Renal cortex interstitium (tissue), 11 donors: ENCODE data around the gene YPEL2. TPM values are rescaled to one million over a fixed set of nuclear protein-coding genes. Genes with fewer than 3 reads are reported as not detected.
A peak's percentile ranks its signal among the peaks of the same experiment; 100 is the strongest.

ENCODE experiments used
- DNase-seq, 11 donors: peaks; one replicate each; pipeline ENCODE4 v3.0.0-alpha.2; 2013; ENCODE audit warnings: low read depth in 9 of 11, low spot score in 4 of 11; ENCODE audit errors: extremely low read depth in 1 of 11
- polyA plus RNA-seq, 3 donors: library from polyadenylated mRNA; unstranded; fragments of 120-200 nt; gene quantifications; one replicate each; pipeline ENCODE4 v1.2.1, GENCODE V29; 2013; ENCODE audit not compliant: insufficient read length in 3 of 3

Gene YPEL2
- polyA plus RNA-seq, 3 donors: 31.0 to 39.3 (median 34.7) TPM

GRCh38 chr17:59437791-59438281, 106.4 kb downstream of the YPEL2 start:
- DNase-seq: no peak

GRCh38 chr17:59439262-59439661, 107.8 kb downstream of the YPEL2 start:
- DNase-seq: no peak

GRCh38 chr17:59439741-59440211, 108.3 kb downstream of the YPEL2 start:
- DNase-seq: no peak

- peak; percentile 80 to 97 (median 88) for DNase-seq
Measured at GRCh38 chr17:59440757-59441463, 109.5 kb downstream of the YPEL2 start.

GRCh38 chr17:59441464-59442096, 110.1 kb downstream of the YPEL2 start:
- DNase-seq: no peak

GRCh38 chr17:59443106-59443505, 111.7 kb downstream of the YPEL2 start:
- DNase-seq: no peak

Other genes starting within 250 kb of the YPEL2 start
- gene TRIM37, start 224.8 kb upstream of the YPEL2 start, polyA plus RNA-seq: 10 to 100 TPM; 25.2 to 31.1 (median 27.7) TPM
- 10 to 100 TPM; 58.0 to 94.2 (median 73.0) TPM for gene SKA2, start 176.5 kb upstream of the YPEL2 start, polyA plus RNA-seq
- 10 to 100 TPM; 16.1 to 26.7 (median 20.9) TPM for gene PRR11, start 175.9 kb upstream of the YPEL2 start, polyA plus RNA-seq
- gene SMG8, start 121.6 kb upstream of the YPEL2 start, polyA plus RNA-seq: 10 to 100 TPM; 19.4 to 26.7 (median 23.3) TPM
- gene GDPD1, start 111.1 kb upstream of the YPEL2 start, polyA plus RNA-seq: 10 to 100 TPM in 1 of 3 donors, 1 to 10 TPM in 2; 9.2 to 10.3 (median 9.5) TPM
- gene DHX40, start 234.0 kb downstream of the YPEL2 start, polyA plus RNA-seq: 10 to 100 TPM; 74.7 to 99.8 (median 88.4) TPM